ENCODE measurements around the gene COMMD6. TPM values are rescaled to one million over a fixed set of nuclear protein-coding genes. Genes with fewer than 3 reads are reported as not detected.

The COMMD6 gene
- total RNA-seq, 1 experiment from 2014 or later: 101 TPM

- peak; percentile 47 for DNase-seq (ENCODE audit: low read depth)
These were observed 52.2 kb downstream of the COMMD6 start for GRCh38 chr13:75485286-75486062.

- DNase-seq (ENCODE audit: low read depth): no peak
These were observed 54.9 kb downstream of the COMMD6 start for GRCh38 chr13:75482820-75483079.

GRCh38 chr13:75482070-75482819, 55.4 kb downstream of the COMMD6 start, which contains the start of gene TBC1D4:
TSS of gene TBC1D4 (minus strand) at chr13:75482169. CDS start at chr13:75481767, 402 bp downstream.
- DNase-seq (ENCODE audit: low read depth): peak; percentile 93

- DNase-seq (ENCODE audit: low read depth): peak; percentile 40
These were observed 56.2 kb downstream of the COMMD6 start for GRCh38 chr13:75481176-75482069.

- DNase-seq (ENCODE audit: low read depth): peak; percentile 67
These were observed 56.9 kb downstream of the COMMD6 start for GRCh38 chr13:75480671-75481175.

GRCh38 chr13:75479102-75479740, 58.4 kb downstream of the COMMD6 start:
- DNase-seq (ENCODE audit: low read depth): no peak

GRCh38 chr13:75478659-75479058, 59.0 kb downstream of the COMMD6 start:
- no peak for DNase-seq (ENCODE audit: low read depth)

Other genes with a start within 250 kb of the COMMD6 start
- 12.2 and 16.7 TPM in 2 replicates for gene TBC1D4, start 55.7 kb downstream of the COMMD6 start, total RNA-seq (2014; rRNA removed; shearing (Covaris generic))
- gene UCHL3, start 11.9 kb upstream of the COMMD6 start, total RNA-seq (2014; rRNA removed; shearing (Covaris generic)): 56.6 and 60.4 TPM in 2 replicates
- 73.7 and 92.4 TPM in 2 replicates for gene LMO7, start 98.5 kb upstream of the COMMD6 start, total RNA-seq (2014; rRNA removed; shearing (Covaris generic))